Suprapubic skin (tissue), 4 donors: ENCODE measurements around the gene RGMA.

Source experiments
- POLR2A ChIP-seq, 2 donors: fragments of 450-650 bp; IDR thresholded peaks; one replicate each; pipeline ENCODE4 v1.6.1; 2017; ENCODE audit warnings: antibody characterized with exemption in 2 of 2, mild to moderate bottlenecking in 2 of 2, moderate library complexity in 2 of 2
- POLR2AphosphoS5 ChIP-seq, 3 donors: sonication (generic); formaldehyde crosslinking; IDR thresholded peaks; one replicate each; pipeline ENCODE4 v1.6.1; 2017; ENCODE audit warnings: antibody characterized with exemption in 3 of 3
- TF ChIP-seq, protein P1 (sequence below), 2 donors: fragments of 200-600 bp in 1 of 2; fragments of 450-650 bp in 1 of 2; sonication (generic) in 1 of 2; IDR thresholded peaks; one replicate each; pipeline ENCODE4 v1.5.1; 2016 to 2019; ENCODE audit warnings: antibody characterized with exemption in 2 of 2, mild to moderate bottlenecking in 1 of 2, moderate library complexity in 1 of 2

DNA sequence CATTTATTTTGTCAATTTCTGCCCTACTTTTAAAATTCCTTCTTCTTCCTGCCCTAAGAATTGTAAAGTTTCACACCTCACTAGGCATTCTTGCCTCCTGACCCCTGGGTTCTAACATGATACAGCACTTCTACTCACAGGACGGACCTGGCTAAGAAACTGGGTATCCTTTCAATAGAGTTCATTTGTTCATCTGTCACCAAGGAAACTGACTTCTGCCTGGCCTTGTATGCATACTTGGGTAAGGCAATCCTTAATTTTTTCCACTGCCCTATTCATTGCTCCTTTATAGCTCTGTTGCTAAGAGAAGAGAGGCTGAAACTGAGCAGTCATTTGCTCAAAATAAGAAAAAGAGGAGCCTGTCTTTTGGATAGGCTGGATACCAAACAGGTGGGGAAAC is 3.3 kb downstream of the RGMA start:
- TF ChIP-seq, protein P1, sequence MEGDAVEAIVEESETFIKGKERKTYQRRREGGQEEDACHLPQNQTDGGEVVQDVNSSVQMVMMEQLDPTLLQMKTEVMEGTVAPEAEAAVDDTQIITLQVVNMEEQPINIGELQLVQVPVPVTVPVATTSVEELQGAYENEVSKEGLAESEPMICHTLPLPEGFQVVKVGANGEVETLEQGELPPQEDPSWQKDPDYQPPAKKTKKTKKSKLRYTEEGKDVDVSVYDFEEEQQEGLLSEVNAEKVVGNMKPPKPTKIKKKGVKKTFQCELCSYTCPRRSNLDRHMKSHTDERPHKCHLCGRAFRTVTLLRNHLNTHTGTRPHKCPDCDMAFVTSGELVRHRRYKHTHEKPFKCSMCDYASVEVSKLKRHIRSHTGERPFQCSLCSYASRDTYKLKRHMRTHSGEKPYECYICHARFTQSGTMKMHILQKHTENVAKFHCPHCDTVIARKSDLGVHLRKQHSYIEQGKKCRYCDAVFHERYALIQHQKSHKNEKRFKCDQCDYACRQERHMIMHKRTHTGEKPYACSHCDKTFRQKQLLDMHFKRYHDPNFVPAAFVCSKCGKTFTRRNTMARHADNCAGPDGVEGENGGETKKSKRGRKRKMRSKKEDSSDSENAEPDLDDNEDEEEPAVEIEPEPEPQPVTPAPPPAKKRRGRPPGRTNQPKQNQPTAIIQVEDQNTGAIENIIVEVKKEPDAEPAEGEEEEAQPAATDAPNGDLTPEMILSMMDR (IDR thresholded peaks at IDR 0.05): no peak
- no peak for TF ChIP-seq POLR2AphosphoS5 (IDR thresholded peaks at IDR 0.05)
- no peak for TF ChIP-seq POLR2A (IDR thresholded peaks at IDR 0.05)
